Hepatocyte (in vitro differentiated cells): ENCODE data around the gene HECTD1.

ENCODE experiments used
- EZH2 ChIP-seq: fragments of 200-600 bp; sonication (generic); IDR thresholded peaks from 2 replicates; pipeline ENCODE4 v1.6.1; 2016; ENCODE audit warnings: antibody characterized with exemption, mild to moderate bottlenecking, borderline replicate concordance
- EZH2phosphoT487 ChIP-seq: fragments of 200-600 bp; sonication (generic); IDR thresholded peaks from one replicate; pipeline ENCODE4 v1.6.1; 2018; ENCODE audit warnings: antibody characterized with exemption, mild to moderate bottlenecking, low read depth, moderate library complexity; ENCODE audit not compliant: unreplicated experiment, severe bottlenecking
- TF ChIP-seq, protein P1 (sequence below): fragments of 200-600 bp; sonication (generic); IDR thresholded peaks from 2 replicates; pipeline ENCODE4 v1.5.1; 2016; ENCODE audit warnings: antibody characterized with exemption, mild to moderate bottlenecking; ENCODE audit not compliant: poor library complexity

DNA sequence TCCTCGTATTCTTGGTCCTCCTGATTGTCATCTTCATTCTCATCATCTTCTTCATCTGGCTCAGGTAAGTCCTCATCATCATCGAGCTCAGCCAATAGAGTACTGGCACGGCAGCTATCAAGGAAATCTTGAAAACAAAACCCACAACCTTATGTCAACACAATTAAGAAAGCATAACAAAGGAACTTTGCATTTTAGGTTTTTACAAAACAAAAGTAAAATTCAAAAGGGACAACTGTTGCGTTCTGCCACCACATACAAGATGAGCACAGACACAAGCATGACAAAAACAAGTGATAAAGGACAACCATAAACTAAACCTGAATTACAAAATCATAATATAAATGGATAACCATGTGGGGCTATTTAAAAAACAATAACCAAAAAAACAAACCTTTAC, 84.7 kb downstream of the HECTD1 start:
- TF ChIP-seq, protein P1, sequence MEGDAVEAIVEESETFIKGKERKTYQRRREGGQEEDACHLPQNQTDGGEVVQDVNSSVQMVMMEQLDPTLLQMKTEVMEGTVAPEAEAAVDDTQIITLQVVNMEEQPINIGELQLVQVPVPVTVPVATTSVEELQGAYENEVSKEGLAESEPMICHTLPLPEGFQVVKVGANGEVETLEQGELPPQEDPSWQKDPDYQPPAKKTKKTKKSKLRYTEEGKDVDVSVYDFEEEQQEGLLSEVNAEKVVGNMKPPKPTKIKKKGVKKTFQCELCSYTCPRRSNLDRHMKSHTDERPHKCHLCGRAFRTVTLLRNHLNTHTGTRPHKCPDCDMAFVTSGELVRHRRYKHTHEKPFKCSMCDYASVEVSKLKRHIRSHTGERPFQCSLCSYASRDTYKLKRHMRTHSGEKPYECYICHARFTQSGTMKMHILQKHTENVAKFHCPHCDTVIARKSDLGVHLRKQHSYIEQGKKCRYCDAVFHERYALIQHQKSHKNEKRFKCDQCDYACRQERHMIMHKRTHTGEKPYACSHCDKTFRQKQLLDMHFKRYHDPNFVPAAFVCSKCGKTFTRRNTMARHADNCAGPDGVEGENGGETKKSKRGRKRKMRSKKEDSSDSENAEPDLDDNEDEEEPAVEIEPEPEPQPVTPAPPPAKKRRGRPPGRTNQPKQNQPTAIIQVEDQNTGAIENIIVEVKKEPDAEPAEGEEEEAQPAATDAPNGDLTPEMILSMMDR: no peak
- TF ChIP-seq EZH2: no peak
- no peak for TF ChIP-seq EZH2phosphoT487
